ENCODE measurements around the gene LRMDA. TPM values are rescaled to one million over a fixed set of nuclear protein-coding genes. Genes with fewer than 3 reads are reported as not detected.

Gene LRMDA
- total RNA-seq, 2 experiments from 2014 or later: not detected

GRCh38 chr10:75950307-75950706, 518.9 kb downstream of the LRMDA start:
- H3K4me3 Mint-ChIP-seq: no peak overlapping the region
- CTCF ChIA-PET: no interaction called here

DNA sequence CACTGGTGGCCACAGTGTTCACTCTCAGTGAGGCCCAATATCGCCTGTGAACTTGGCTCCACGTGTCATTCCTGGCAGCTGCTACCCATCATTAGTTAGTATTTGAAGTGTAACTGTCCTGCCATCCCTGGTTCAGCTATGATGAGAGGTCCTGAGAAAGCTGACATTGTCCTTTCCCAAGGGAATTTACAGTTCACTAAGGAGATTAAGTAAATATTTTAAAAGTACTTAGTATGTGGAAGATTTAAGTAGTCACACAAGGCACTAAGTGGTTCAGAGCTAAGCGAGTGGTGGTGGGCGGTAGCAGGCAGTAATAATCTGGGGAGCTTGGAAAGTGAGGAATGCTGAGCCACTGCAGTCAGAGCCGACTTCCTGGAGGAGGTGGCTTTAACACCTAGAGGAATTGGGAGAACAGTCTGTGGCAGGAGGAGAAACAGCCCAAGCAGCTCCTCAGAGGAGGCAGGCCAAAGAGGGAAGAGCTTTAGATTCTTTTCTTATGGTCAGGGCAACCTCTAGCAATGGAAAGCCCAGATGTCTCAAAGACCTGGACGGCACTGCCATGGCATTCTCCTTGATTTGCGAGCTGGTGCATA, 519.7 kb downstream of the LRMDA start:
- no peaks in the 10 kb centered on the region for H3K4me1 Mint-ChIP-seq (ENCODE audit: low read depth)
- CTCF ChIA-PET: no interaction called here

More at GRCh38 chr10:75950307-75950706, 518.9 kb downstream of the LRMDA start:
- H3K27ac Mint-ChIP-seq: no peak overlapping the region
- POLR2A ChIA-PET: no interaction called here
- TF ChIP-seq CTCF (IDR thresholded peaks at IDR 0.05): no peak
- DNase-seq (no peak), ATAC-seq (ENCODE audit: poor library complexity) (no peak)
- no peak overlapping the region for H3K27ac ChIP-seq (ENCODE audit: low read depth in 1 of 2, low read length in 2 of 2)
- H3K4me1 Mint-ChIP-seq (ENCODE audit: low read depth): no peaks in the 10 kb centered on the region
- H3K4me1 ChIP-seq (ENCODE audit: insufficient read depth, low read length): no peaks in the 10 kb centered on the region
- H3K4me3 ChIP-seq (ENCODE audit: low read length): no peak overlapping the region
- no peaks in the 10 kb centered on the region for H3K27me3 Mint-ChIP-seq
- intact Hi-C loops (cut with DNase I, micrococcal nuclease): no loop called here
- H3K36me3 ChIP-seq (ENCODE audit: insufficient read depth, low read length): no peaks in the 10 kb centered on the region
- peaks cover 2% of the 10 kb centered on the region for H3K9me3 Mint-ChIP-seq
- no peaks in the 10 kb centered on the region for H3K36me3 Mint-ChIP-seq (ENCODE audit: low read depth)
- no peaks in the 10 kb centered on the region for H3K27me3 ChIP-seq (ENCODE audit: control insufficient read depth in 1 of 2, insufficient read depth in 2 of 2, low read length in 2 of 2)
- peaks cover 3 to 4% of the 10 kb centered on the region in 2 experiments for H3K9me3 ChIP-seq (ENCODE audit: control insufficient read depth in 1 of 2, insufficient read depth in 1 of 2, low read length in 2 of 2)

GRCh38 chr10:75951627-75952026, 520.2 kb downstream of the LRMDA start:
- no peaks in the 10 kb centered on the region for H3K4me1 Mint-ChIP-seq (ENCODE audit: low read depth)
- Histone ChIP-seq H3K36me3 (ENCODE audit: insufficient read depth, low read length) (no peaks in the 10 kb centered on the region), H3K27me3 (ENCODE audit: control insufficient read depth in 1 of 2, insufficient read depth in 2 of 2, low read length in 2 of 2) (no peaks in the 10 kb centered on the region), H3K4me1 (ENCODE audit: insufficient read depth, low read length) (no peaks in the 10 kb centered on the region), H3K27ac (ENCODE audit: low read depth in 1 of 2, low read length in 2 of 2) (no peak overlapping the region), H3K9me3 (ENCODE audit: control insufficient read depth in 1 of 2, insufficient read depth in 1 of 2, low read length in 2 of 2) (peaks cover 0 to 4% of the 10 kb centered on the region in 2 experiments), H3K4me3 (ENCODE audit: low read length) (no peak overlapping the region)
- ChIA-PET POLR2A (no interaction called here), CTCF (no interaction called here)
- DNase-seq (no peak), ATAC-seq (ENCODE audit: poor library complexity) (no peak)
- no peaks in the 10 kb centered on the region for H3K36me3 Mint-ChIP-seq (ENCODE audit: low read depth)
- H3K4me3 Mint-ChIP-seq: no peak overlapping the region
- intact Hi-C loops (cut with DNase I, micrococcal nuclease): no loop called here
- H3K9me3 Mint-ChIP-seq: peaks cover under 1% of the 10 kb centered on the region
- no peaks in the 10 kb centered on the region for H3K27me3 Mint-ChIP-seq
- no peak overlapping the region for H3K27ac Mint-ChIP-seq
- TF ChIP-seq CTCF (IDR thresholded peaks at IDR 0.05): no peak

More for the DNA sequence above, 519.7 kb downstream of the LRMDA start:
- peaks cover 2% of the 10 kb centered on the region for H3K9me3 Mint-ChIP-seq
- no peaks in the 10 kb centered on the region for H3K4me1 ChIP-seq (ENCODE audit: insufficient read depth, low read length)
- ATAC-seq (ENCODE audit: poor library complexity) (no peak), DNase-seq (no peak)
- POLR2A ChIA-PET: no interaction called here
- H3K4me3 ChIP-seq (ENCODE audit: low read length): no peak overlapping the region
- TF ChIP-seq CTCF (IDR thresholded peaks at IDR 0.05): no peak
- intact Hi-C loops (cut with DNase I, micrococcal nuclease): no loop called here
- no peaks in the 10 kb centered on the region for H3K36me3 Mint-ChIP-seq (ENCODE audit: low read depth)
- H3K27ac ChIP-seq (ENCODE audit: low read depth in 1 of 2, low read length in 2 of 2): no peak overlapping the region
- no peak overlapping the region for H3K4me3 Mint-ChIP-seq
- no peaks in the 10 kb centered on the region for H3K27me3 Mint-ChIP-seq
- no peak overlapping the region for H3K27ac Mint-ChIP-seq
- peaks cover 0 to 4% of the 10 kb centered on the region in 2 experiments for H3K9me3 ChIP-seq (ENCODE audit: control insufficient read depth in 1 of 2, insufficient read depth in 1 of 2, low read length in 2 of 2)
- H3K27me3 ChIP-seq (ENCODE audit: control insufficient read depth in 1 of 2, insufficient read depth in 2 of 2, low read length in 2 of 2): no peaks in the 10 kb centered on the region
- no peaks in the 10 kb centered on the region for H3K36me3 ChIP-seq (ENCODE audit: insufficient read depth, low read length)
